Mucosa of descending colon (tissue), 3 donors: ENCODE measurements around the gene KRT17. TPM values are rescaled to one million over a fixed set of nuclear protein-coding genes. Genes with fewer than 3 reads are reported as not detected.

Experiments
- ATAC-seq: fragments of 200-7000 bp; cut with Tn5 transposase; one replicate; pipeline ENCODE4 v1.9.1; 2020; ENCODE audit warnings: mild to moderate bottlenecking, moderate library complexity
- DNase-seq, 3 donors: peaks; one replicate each; pipeline ENCODE4 v3.0.0-alpha.2; 2020
- H3K36me3 ChIP-seq: fragments of 200-600 bp; one replicate; pipeline ENCODE4 v1.8.0; 2021; ENCODE audit warnings: low read depth, mild to moderate bottlenecking
- H3K4me1 ChIP-seq: fragments of 200-600 bp; one replicate; pipeline ENCODE4 v1.8.0; 2021; ENCODE audit warnings: low read depth, mild to moderate bottlenecking
- H3K4me3 ChIP-seq: fragments of 200-600 bp; one replicate; pipeline ENCODE4 v1.8.0; 2021; ENCODE audit warnings: mild to moderate bottlenecking
- H3K9me3 ChIP-seq: fragments of 200-600 bp; one replicate; pipeline ENCODE4 v1.8.0; 2021; ENCODE audit warnings: mild to moderate bottlenecking
- intact Hi-C, 2 donors: fragments of 100-400 bp; cut with DNase I in 1 of 2; cut with micrococcal nuclease in 1 of 2; formaldehyde crosslinking; loops; one replicate each; pipeline versions ENCODE4 v1.11.0 to v1.11.1; 2022; cut with DNase I, micrococcal nuclease
- total RNA-seq, 3 donors: library from RNA; stranded (reverse); fragmentation: NEBNext Ultra II Directional in 2 of 3; extraction: Animal tissue kit (Norgen Biotek cat#: 25700) in 2 of 3; gene quantifications; one replicate each; pipeline versions ENCODE4 v1.2.1 to v1.2.4, GENCODE V29; 2021 to 2023
- TF ChIP-seq, protein P1 (sequence below): fragments of 200-600 bp; IDR thresholded peaks from one replicate; pipeline ENCODE4 v1.8.0; 2022; ENCODE audit warnings: antibody characterized with exemption, mild to moderate bottlenecking
- donor health status: DM: no; HTN: no; CAD: no; lungs with moderate emphysema.
- donor health status: DM: no; HTN: no; CAD: no.
- donor health status: DM: no; HTN: yes; CAD: no.

KRT17 gene
- total RNA-seq, 3 donors from 2014 or later, result 0.76 TPM; not detected in 2

DNA sequence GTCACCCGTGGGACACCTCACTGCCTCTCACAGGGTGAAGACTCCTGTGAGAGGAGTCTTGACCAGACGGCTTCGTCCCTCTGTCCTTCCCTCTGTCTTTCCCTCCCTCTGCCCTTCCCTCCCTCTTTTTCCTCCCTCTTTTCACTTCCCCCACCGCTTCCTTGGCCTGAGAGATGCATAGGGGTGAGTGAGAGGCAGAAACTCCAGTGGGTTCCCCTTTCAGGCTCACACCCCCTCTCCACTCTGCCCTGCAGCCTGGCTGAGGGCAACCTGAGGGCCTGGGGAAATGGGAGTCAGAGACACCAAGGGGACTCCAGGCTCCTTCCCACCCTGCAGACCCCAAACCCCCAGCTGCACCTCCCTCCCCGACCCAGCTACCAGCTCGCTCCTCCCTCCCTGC lies 14.6 kb upstream of the KRT17 start:
- Histone ChIP-seq H3K4me1 (no peaks in the 10 kb centered on the region), H3K36me3 (no peaks in the 10 kb centered on the region), H3K9me3 (no peaks in the 10 kb centered on the region), H3K4me3 (no peak overlapping the region)
- intact Hi-C loops, result loop anchor here in 1 of 2 donors (10.0 kb wide), 1 partner anchor 94 kb away; no protein-coding TSS in a partner anchor
- peak; percentile 7 for ATAC-seq
- TF ChIP-seq, protein P1, sequence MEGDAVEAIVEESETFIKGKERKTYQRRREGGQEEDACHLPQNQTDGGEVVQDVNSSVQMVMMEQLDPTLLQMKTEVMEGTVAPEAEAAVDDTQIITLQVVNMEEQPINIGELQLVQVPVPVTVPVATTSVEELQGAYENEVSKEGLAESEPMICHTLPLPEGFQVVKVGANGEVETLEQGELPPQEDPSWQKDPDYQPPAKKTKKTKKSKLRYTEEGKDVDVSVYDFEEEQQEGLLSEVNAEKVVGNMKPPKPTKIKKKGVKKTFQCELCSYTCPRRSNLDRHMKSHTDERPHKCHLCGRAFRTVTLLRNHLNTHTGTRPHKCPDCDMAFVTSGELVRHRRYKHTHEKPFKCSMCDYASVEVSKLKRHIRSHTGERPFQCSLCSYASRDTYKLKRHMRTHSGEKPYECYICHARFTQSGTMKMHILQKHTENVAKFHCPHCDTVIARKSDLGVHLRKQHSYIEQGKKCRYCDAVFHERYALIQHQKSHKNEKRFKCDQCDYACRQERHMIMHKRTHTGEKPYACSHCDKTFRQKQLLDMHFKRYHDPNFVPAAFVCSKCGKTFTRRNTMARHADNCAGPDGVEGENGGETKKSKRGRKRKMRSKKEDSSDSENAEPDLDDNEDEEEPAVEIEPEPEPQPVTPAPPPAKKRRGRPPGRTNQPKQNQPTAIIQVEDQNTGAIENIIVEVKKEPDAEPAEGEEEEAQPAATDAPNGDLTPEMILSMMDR, result no peak
- DNase-seq, result no peak

DNA sequence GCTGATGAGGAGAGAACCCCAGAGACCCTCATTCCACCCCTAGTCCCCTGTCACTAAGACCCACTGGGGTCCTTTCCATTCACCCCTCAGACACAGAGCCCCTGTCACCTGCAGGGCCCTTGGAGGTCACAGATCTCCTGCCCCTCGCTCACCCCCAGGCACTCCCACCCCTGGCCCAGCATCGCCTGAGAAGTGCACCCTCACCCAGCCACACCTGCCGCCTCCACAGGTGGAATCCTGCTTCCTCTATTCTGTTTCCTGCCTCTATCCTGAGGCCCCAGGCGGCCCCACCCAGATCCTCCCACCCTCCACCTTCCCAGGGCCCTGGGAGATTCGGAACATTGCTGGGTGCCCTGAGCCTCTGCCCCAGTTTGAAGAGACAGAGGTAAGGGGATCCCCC lies 13.8 kb upstream of the KRT17 start:
- Histone ChIP-seq H3K36me3 (no peaks in the 10 kb centered on the region), H3K9me3 (no peaks in the 10 kb centered on the region), H3K4me1 (no peaks in the 10 kb centered on the region), H3K4me3 (no peak overlapping the region)
- no peak for DNase-seq
- intact Hi-C loops, result loop anchor here in 1 of 2 donors (10.0 kb wide), 1 partner anchor 93 kb away; no protein-coding TSS in a partner anchor
- TF ChIP-seq, protein P1, result no peak
- ATAC-seq, result peak; percentile 38

DNA sequence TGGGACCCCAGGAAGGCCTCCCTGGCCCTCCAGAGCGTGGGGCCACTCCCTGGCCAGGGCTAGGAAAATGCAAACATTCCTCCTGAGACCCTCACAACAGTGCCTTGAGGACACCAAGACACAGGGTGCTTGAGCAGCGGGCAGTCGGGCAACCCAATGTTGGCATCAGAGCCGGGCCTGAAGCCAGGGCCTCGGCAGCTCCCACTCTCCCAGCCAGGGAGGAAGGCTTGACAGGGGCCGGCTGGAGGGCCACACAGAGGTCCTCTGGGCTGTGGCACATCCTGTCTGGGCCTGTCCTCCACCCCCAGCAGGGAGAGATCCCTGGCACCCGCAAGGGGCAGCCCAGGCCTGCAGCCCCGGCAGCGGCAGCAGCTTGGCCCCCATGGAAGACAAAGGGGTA lies 12.3 kb upstream of the KRT17 start:
- ATAC-seq, result no peak
- H3K36me3 ChIP-seq, result no peaks in the 10 kb centered on the region
- H3K4me3 ChIP-seq, result no peak overlapping the region
- H3K9me3 ChIP-seq, result no peaks in the 10 kb centered on the region
- TF ChIP-seq, protein P1, result no peak
- no peak for DNase-seq
- no peaks in the 10 kb centered on the region for H3K4me1 ChIP-seq
- intact Hi-C loops, result loop anchor here in 1 of 2 donors (10.0 kb wide), 1 partner anchor 92 kb away; no protein-coding TSS in a partner anchor

DNA sequence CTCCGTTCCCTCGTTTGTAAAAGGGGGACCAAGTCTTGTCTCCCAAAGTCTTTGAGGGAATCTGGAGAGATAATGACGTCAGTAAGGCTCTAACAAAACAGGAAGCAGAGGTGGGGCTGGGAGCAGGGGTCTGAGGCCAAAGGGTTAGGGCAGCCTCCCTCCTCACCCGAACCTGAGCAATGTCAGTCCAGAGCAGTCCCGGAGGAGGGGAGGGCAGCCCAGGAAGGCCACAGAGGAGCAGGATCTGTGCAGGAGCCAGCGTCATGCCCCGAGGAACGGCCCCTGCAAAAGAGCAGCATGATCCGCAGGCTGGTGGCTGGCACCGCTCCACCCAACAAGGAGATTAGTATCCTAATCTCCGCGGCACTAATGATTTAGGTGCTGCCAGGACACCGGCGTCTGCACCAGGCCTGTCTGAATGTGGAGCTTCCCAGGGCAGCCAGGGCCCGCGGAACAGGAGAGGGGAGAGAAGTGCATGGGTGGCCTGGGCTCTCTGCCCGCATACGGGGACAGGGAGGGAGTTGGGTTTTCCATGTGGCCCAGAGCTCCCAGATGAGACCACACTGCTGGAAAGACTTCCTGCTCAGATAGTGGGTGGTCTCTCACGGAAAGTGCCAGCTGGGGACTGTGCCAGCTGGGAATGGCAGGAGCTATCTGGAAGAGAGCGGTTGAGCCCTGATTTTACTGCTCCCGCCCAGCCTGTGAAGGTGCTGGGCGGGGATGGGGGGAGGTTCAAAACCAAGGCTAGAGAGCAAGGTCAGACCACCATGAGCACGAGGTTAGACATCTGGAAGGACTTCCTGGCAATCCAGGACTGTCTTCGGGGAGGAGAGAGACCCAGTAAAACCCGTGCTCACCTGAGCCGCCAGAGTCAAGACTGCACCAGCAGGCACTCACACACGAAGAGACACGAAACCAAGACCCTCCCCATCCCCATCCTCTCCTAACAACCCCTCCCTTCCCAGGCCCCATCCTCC lies 11.0 kb upstream of the KRT17 start:
- Histone ChIP-seq H3K36me3 (no peaks in the 10 kb centered on the region), H3K9me3 (no peaks in the 10 kb centered on the region), H3K4me3 (no peak overlapping the region), H3K4me1 (no peaks in the 10 kb centered on the region)
- TF ChIP-seq, protein P1, result no peak
- peak; percentile 28 for ATAC-seq
- peak in 1 of 3 donors; percentile 4 for DNase-seq
- intact Hi-C loops, result loop anchor here in 1 of 2 donors (10.0 kb wide), 1 partner anchor 91 kb away; no protein-coding TSS in a partner anchor

DNA sequence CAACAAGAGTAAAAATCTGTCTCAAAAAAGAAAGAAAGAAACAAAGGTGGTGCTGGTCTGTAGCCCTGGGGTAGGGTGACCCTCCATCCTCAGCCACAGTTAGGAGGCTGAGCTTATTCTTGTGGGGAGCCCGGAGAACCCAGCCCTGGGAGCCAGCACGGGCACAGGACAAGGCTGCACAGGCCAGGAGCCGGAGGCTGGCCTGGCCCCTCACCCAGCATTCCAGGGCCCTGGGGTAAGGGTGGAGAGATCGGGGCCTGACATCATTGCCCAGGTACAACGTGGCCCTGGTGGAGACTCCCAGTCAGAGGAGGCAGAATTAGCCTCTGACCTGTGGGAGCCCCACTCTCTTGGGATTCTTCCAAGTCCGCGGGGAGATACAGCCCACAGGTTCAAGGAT lies 10.3 kb upstream of the KRT17 start:
- intact Hi-C loops, result loop anchor here in 1 of 2 donors (10.0 kb wide), 1 partner anchor 90 kb away; no protein-coding TSS in a partner anchor

More for the DNA sequence above, 10.3 kb upstream of the KRT17 start:
- TF ChIP-seq, protein P1, result no peak
- Histone ChIP-seq H3K4me1 (no peaks in the 10 kb centered on the region), H3K36me3 (no peaks in the 10 kb centered on the region), H3K9me3 (no peaks in the 10 kb centered on the region), H3K4me3 (no peak overlapping the region)
- no peak for ATAC-seq
- DNase-seq, result no peak
